GM18526 (cell line): ENCODE results near the gene GLO1.

Source experiments
- POLR2A ChIP-seq: IDR thresholded peaks from 3 replicates; pipeline ENCODE4 v1.6.1; 2011; ENCODE audit not compliant: insufficient read length; ENCODE audit errors: extremely low read depth

The GLO1 gene

GRCh38 chr6:38715016-38715689, 12.2 kb upstream of the GLO1 start, which contains the start of gene DNAH8:
DNAH8 (plus strand) TSS chr6:38715311; CDS start chr6:38722810, 7,499 bp downstream.
- TF ChIP-seq POLR2A, result no peak

DNA sequence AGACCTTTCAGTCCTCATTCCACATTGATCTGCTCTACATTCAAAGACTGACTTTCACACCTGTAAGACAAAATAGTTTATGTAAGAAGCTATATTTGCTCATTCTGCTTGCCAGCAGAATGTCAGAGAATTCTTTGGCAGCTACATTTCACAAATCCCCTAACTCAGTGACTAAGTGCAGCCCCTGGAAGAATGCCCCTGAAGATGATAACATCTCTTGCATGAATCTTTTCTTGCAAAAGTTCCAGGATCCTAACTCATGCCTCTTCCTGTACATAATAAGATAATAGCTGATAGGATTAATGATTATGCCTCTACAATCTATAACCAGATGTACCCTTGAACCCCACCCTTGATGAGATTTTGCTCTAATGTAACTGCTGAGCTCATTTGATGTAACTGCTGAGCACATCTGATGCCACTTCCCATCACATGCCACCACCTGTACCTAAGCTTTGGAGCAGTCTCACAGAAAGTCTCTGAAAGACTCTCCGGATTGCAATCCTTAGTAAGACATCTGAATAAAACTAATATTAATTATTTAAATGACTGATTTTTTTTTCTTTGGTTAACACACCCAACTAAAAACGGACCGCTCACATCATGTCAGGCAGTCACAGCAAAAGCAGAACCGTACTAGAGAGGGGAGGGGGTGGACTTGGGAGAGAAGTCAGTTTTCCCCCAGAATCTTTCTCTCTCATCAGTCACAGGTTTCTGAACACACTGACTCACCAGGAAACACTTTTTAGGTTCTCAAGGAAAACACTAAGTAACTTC, 11.5 kb upstream of the GLO1 start:
- no peak for TF ChIP-seq POLR2A

GRCh38 chr6:38713812-38714211, 10.9 kb upstream of the GLO1 start:
- no peak for TF ChIP-seq POLR2A

DNA sequence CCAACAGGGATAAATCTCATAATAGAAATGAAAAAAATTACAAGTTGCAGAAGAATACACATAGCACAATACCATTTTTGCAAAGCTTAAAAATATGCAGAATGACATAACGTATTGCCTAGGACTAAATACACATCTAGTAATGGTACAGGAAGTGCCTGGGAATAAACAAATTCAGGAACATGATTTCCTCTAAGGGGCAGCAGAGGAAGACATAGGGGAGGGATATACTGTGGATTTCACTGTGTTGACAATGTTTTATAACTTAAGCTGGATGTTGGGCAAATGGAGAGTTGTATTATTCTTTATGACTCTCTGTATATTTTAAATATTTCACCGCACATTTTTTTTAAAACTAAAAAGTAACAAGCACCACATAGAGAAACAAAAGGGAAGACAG, 5.6 kb upstream of the GLO1 start:
- TF ChIP-seq POLR2A, result no peak

DNA sequence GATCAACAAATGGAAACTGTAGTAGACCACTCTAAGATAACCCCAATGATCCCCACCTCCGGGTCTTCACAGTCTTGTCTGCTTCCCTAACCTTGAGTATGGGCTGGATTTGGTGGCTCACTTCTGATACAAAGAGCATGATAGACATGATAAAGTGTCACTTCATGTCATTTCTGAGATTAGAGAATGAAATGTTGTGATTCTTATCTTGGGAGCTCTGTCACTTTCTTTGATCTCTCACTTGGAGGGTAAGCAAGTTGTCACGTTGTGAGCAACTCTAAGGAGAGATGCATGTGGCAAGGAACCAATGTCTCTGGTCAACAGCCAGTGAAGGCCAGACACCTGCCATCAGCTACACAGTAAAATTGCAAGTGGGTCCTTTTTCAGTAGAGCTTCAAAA, 3.0 kb upstream of the GLO1 start:
- no peak for TF ChIP-seq POLR2A

- TF ChIP-seq POLR2A, result no peak
Observed at GRCh38 chr6:38703949-38704590, 1.1 kb upstream of the GLO1 start.

- TF ChIP-seq POLR2A, result no peak
Observed at GRCh38 chr6:38701551-38701950, 1.4 kb downstream of the GLO1 start.

GRCh38 chr6:38697846-38698245, 5.1 kb downstream of the GLO1 start:
- no peak for TF ChIP-seq POLR2A

DNA sequence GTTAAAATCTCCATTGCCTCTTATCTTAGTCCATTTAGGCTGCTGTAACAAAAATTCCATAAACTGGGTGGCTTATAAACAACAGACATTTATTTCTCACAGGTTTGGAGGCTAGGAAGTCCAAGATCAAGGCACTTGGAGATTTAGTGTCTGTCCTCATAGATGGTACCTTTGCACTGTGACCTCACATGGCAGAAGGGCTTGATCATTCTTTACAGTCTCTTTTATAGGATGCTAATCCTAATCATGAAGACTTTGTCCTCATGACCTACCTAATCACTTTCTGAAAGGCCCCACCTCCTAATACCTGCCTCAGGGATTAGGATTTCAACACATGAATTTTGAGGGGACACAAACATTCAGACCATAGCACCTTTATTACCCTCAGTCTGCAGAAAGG, 6.6 kb downstream of the GLO1 start:
- no peak for TF ChIP-seq POLR2A

- no peak for TF ChIP-seq POLR2A
Observed at GRCh38 chr6:38695933-38696332, 7.0 kb downstream of the GLO1 start.

- no peak for TF ChIP-seq POLR2A
Observed at GRCh38 chr6:38695227-38695900, 7.6 kb downstream of the GLO1 start.

DNA sequence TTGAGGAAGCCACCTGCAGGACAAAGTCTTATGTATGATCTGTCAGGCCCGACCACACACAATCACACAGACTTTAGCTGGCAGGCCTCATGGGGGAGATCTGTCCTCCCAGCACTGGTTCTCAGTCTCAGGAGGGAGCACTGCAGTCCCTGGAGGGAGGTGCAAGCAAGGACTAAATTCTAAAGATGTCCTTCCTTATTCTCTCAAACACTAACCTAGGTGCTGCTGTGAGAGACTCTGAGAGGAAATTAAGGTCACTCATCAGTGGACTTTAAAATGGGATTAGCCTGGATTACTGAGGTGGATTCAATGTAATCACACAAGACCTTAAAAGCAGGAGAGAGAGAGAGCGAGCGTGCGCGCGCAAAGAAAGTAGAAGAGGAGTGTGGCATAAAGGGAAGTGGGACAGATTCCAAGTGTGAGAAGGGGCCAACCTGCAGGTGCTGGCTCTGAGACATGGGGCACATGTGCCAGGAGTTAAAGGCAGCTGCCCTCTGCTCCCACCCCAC, 14.3 kb downstream of the GLO1 start:
- TF ChIP-seq POLR2A, result no peak

DNA sequence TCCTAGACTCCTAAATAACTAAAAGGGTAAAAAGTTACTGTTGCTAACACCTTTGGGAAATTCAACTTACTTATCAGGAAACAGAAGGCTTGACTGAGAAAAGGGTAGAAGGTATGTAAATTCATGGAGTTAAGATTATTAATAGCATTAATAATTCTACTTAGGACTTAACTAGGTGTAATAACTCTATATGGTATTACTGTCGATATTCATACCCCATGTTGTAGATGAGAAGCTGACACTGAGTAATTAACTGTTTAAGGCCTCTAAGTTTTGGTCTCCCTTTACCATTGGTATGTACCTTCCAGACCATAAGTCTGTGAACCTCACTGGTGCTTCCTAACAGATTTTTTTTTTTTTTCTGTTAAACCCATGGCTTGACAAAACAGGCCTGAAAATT, 15.4 kb downstream of the GLO1 start:
- no peak for TF ChIP-seq POLR2A

GRCh38 chr6:38687043-38687353, 15.9 kb downstream of the GLO1 start:
- TF ChIP-seq POLR2A, result no peak

- no peak for TF ChIP-seq POLR2A
Observed at GRCh38 chr6:38686270-38687042, 16.5 kb downstream of the GLO1 start.
